Measurements from ENCODE around the gene E2F7. TPM values are rescaled to one million over a fixed set of nuclear protein-coding genes. Genes with fewer than 3 reads are reported as not detected.

Gene E2F7, protein sequence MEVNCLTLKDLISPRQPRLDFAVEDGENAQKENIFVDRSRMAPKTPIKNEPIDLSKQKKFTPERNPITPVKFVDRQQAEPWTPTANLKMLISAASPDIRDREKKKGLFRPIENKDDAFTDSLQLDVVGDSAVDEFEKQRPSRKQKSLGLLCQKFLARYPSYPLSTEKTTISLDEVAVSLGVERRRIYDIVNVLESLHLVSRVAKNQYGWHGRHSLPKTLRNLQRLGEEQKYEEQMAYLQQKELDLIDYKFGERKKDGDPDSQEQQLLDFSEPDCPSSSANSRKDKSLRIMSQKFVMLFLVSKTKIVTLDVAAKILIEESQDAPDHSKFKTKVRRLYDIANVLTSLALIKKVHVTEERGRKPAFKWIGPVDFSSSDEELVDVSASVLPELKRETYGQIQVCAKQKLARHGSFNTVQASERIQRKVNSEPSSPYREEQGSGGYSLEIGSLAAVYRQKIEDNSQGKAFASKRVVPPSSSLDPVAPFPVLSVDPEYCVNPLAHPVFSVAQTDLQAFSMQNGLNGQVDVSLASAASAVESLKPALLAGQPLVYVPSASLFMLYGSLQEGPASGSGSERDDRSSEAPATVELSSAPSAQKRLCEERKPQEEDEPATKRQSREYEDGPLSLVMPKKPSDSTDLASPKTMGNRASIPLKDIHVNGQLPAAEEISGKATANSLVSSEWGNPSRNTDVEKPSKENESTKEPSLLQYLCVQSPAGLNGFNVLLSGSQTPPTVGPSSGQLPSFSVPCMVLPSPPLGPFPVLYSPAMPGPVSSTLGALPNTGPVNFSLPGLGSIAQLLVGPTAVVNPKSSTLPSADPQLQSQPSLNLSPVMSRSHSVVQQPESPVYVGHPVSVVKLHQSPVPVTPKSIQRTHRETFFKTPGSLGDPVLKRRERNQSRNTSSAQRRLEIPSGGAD
- 10 to 100 TPM; 13.1 to 16.3 TPM for total RNA-seq

DNA sequence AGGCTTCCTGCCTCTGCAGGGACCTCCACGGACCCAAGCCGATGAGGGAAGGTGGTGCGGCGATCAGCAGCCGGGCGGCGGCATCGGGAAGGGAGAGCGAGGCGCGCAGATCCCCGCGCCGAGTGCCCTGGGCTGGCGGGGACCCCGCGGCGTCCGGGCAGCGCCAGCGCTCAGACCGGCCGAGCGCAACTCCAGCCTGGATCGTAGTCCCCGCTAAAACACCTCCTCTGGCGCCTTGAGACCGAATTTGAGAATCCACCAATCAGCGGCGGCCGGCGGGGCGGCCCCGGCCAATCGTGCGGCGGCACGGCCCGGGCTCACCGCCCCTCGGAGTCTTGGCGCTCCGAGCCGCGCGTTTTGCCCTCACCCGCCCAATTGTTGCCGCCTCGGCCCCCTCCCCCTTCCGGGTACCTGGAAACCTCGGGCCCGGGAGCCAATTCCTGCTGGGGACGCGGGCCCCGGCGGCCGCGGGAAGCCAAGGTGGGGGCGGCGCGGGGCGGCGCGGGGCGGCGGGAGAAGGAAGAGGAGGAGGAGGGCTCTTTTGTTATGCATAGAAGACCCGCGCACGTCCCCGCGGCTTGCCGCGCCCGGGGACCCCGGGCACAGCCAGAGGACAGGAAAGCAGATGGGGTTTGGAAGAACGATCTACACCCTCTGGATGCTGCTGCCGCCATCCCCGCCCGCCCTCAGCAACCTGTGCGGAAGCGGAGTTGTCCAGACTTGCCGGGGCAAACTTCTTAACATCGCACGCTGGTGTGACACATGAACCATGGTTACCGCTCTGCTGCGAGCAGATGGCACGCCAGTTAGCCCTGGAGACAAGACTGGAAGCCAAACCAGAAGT, at the start of gene E2F7:
Gene E2F7 (minus strand): TSS at position 209 of the 844 bp plus-strand sequence. CDS start 934 bp downstream, outside the sequence.

Other genes starting within 250 kb of the E2F7 start
- 10 to 100 TPM; 22.7 to 30.0 TPM for gene CSRP2, start 186.6 kb downstream of the E2F7 start, total RNA-seq

Measured in melanocyte of skin (primary cell).